Transverse colon (tissue), 4 donors: ENCODE measurements around the gene RARB.

Experiments used
- EP300 ChIP-seq: sonication (generic); formaldehyde crosslinking; IDR thresholded peaks from one replicate; pipeline ENCODE4 v1.6.1; 2017; ENCODE audit warnings: antibody characterized with exemption, low read depth
- POLR2A ChIP-seq: fragments of 450-650 bp; IDR thresholded peaks from one replicate; pipeline ENCODE4 v1.6.1; 2016; ENCODE audit warnings: antibody characterized with exemption, mild to moderate bottlenecking, moderate library complexity
- POLR2AphosphoS5 ChIP-seq, 3 donors: sonication (generic); formaldehyde crosslinking; IDR thresholded peaks; one replicate each; pipeline ENCODE4 v1.6.1; 2016; ENCODE audit warnings: antibody characterized with exemption in 3 of 3
- TF ChIP-seq, protein P1 (sequence below), 5 experiments: fragments of 200-600 bp in 3 of 5; fragments of 450-650 bp in 2 of 5; sonication (generic) in 3 of 5; IDR thresholded peaks; 1 replicate in 2 of 5; 2 replicates in 3 of 5; pipeline ENCODE4 v1.5.1; 2016 to 2017; ENCODE audit warnings: antibody characterized with exemption in 5 of 5, inconsistent platforms in 3 of 5, mild to moderate bottlenecking in 2 of 5, moderate library complexity in 1 of 5

DNA sequence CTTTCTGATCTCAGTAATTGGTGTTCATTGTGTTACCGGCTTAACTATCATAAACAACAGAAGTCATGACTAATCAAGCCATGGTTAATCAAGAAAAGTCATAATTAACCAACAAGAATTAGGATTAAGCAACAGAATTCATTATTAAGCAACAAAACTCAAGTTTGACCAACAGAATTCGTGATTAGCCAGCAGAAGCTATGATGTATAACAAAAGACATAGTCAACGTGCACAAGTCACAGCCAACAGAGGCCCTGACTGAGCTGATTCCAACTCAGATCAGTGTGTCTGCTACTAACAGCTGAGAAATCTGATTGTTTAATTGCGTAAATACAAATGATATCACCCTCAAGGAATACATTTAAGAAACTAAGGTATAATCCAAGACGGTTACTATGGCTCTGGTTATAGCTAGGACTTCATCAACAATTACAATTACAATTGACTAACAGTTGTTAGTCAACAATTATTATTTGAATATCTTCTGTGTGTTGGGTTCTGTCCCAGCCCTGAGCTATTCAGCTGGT, 67.7 kb downstream of the RARB start:
- TF ChIP-seq POLR2AphosphoS5 (IDR thresholded peaks at IDR 0.05) (no peak), EP300 (no peak), POLR2A (no peak)
- TF ChIP-seq, protein P1, sequence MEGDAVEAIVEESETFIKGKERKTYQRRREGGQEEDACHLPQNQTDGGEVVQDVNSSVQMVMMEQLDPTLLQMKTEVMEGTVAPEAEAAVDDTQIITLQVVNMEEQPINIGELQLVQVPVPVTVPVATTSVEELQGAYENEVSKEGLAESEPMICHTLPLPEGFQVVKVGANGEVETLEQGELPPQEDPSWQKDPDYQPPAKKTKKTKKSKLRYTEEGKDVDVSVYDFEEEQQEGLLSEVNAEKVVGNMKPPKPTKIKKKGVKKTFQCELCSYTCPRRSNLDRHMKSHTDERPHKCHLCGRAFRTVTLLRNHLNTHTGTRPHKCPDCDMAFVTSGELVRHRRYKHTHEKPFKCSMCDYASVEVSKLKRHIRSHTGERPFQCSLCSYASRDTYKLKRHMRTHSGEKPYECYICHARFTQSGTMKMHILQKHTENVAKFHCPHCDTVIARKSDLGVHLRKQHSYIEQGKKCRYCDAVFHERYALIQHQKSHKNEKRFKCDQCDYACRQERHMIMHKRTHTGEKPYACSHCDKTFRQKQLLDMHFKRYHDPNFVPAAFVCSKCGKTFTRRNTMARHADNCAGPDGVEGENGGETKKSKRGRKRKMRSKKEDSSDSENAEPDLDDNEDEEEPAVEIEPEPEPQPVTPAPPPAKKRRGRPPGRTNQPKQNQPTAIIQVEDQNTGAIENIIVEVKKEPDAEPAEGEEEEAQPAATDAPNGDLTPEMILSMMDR (IDR thresholded peaks at IDR 0.05) = no peak
